ENCODE data around the gene DYNLT1. TPM values are rescaled to one million over a fixed set of nuclear protein-coding genes. Genes with fewer than 3 reads are reported as not detected.

Gene DYNLT1
- total RNA-seq, 1 experiment from 2014 or later: 50.5 TPM

- no peaks in the 10 kb centered on the region for H3F3A ChIP-seq (ENCODE audit: low read length, unreplicated experiment)
- H3K27ac ChIP-seq (ENCODE audit: low read length): no peak overlapping the region
- H3K9me3 ChIP-seq (ENCODE audit: low read length): no peaks in the 10 kb centered on the region
- H3K27me3 ChIP-seq (ENCODE audit: low read length): no peaks in the 10 kb centered on the region
- H3K79me2 ChIP-seq (ENCODE audit: low read length): peaks cover 48% of the 10 kb centered on the region
- no TSS peak for BruUV-seq (replicated peaks)
- no peak overlapping the region for H2AFZ ChIP-seq (ENCODE audit: low read length)
- ChIA-PET POLR2A (ENCODE audit: unreplicated experiment) (no interaction called here), CTCF (no interaction called here)
- ATAC-seq (no peak), DNase-seq (no peak)
- no peak overlapping the region for H3K4me2 ChIP-seq (ENCODE audit: low read length)
- no peak overlapping the region for H3K9ac ChIP-seq (ENCODE audit: low read length)
- peaks cover 4% of the 10 kb centered on the region; the same call in 1 of the 2 replicates for H4K20me1 ChIP-seq (ENCODE audit: low read length)
- H3K9me2 ChIP-seq (replicated peaks; ENCODE audit: low read length): no peaks in the 10 kb centered on the region
- intact Hi-C loops (cut with micrococcal nuclease): no loop called here
- peaks cover 20% of the 10 kb centered on the region for H3K36me3 ChIP-seq (ENCODE audit: low read depth, low read length)
- TF ChIP-seq CTCF (conservative IDR thresholded peaks at IDR 0.05; ENCODE audit: low read depth, low read length): no peak
- TF ChIP-seq EZH2phosphoT487 (IDR thresholded peaks at IDR 0.05; ENCODE audit: borderline replicate concordance, low read length): no peak
- TF ChIP-seq EZH2 (IDR thresholded peaks at IDR 0.05; ENCODE audit: low read length, unreplicated experiment): no peak
- H3K4me1 ChIP-seq (ENCODE audit: insufficient read depth, low read length): peaks cover 18% of the 10 kb centered on the region
- H3K4me3 ChIP-seq (ENCODE audit: low read length): no peak overlapping the region
These were observed 6.2 kb downstream of the DYNLT1 start for GRCh38 chr6:158638324-158638854.

GRCh38 chr6:158636778-158637177 is 7.8 kb downstream of the DYNLT1 start:
- Histone ChIP-seq H3K27me3 (ENCODE audit: low read length) (no peaks in the 10 kb centered on the region), H3K4me2 (ENCODE audit: low read length) (no peak overlapping the region), H3K27ac (ENCODE audit: low read length) (no peak overlapping the region), H2AFZ (ENCODE audit: low read length) (no peak overlapping the region), H3K4me1 (ENCODE audit: insufficient read depth, low read length) (peaks cover 10% of the 10 kb centered on the region), H3K9me3 (ENCODE audit: low read length) (no peaks in the 10 kb centered on the region), H3K36me3 (ENCODE audit: low read depth, low read length) (peaks cover 25% of the 10 kb centered on the region), H3K9ac (ENCODE audit: low read length) (no peak overlapping the region), H4K20me1 (ENCODE audit: low read length) (0 out of 2 replicates have a peak, but pooled peaks cover 4% of the 10 kb centered on the region), H3K9me2 (replicated peaks; ENCODE audit: low read length) (no peaks in the 10 kb centered on the region), H3F3A (ENCODE audit: low read length, unreplicated experiment) (no peaks in the 10 kb centered on the region), H3K79me2 (ENCODE audit: low read length) (peaks cover 35% of the 10 kb centered on the region), H3K4me3 (ENCODE audit: low read length) (no peak overlapping the region)
- BruUV-seq (replicated peaks): TSS peak; percentile 2
- ATAC-seq: no peak
- DNase-seq: no peak
- intact Hi-C loops (cut with micrococcal nuclease): no loop called here
- ChIA-PET CTCF (no interaction called here), POLR2A (ENCODE audit: unreplicated experiment) (no interaction called here)
- TF ChIP-seq EZH2phosphoT487 (IDR thresholded peaks at IDR 0.05; ENCODE audit: borderline replicate concordance, low read length) (no peak), EZH2 (IDR thresholded peaks at IDR 0.05; ENCODE audit: low read length, unreplicated experiment) (no peak), CTCF (conservative IDR thresholded peaks at IDR 0.05; ENCODE audit: low read depth, low read length) (no peak)

GRCh38 chr6:158635427-158636073 is 9.0 kb downstream of the DYNLT1 start:
- intact Hi-C loops (cut with micrococcal nuclease): no loop called here
- ChIA-PET POLR2A (ENCODE audit: unreplicated experiment) (no interaction called here), CTCF (no interaction called here)
- peaks cover 27% of the 10 kb centered on the region for H3K36me3 ChIP-seq (ENCODE audit: low read depth, low read length)
- H3K4me2 ChIP-seq (ENCODE audit: low read length): no peak overlapping the region
- no peak overlapping the region for H3K9ac ChIP-seq (ENCODE audit: low read length)
- H3F3A ChIP-seq (ENCODE audit: low read length, unreplicated experiment): no peaks in the 10 kb centered on the region
- BruUV-seq (replicated peaks): no TSS peak
- no peaks in the 10 kb centered on the region for H3K27me3 ChIP-seq (ENCODE audit: low read length)
- no peak overlapping the region for H3K4me3 ChIP-seq (ENCODE audit: low read length)
- no peak for DNase-seq
- TF ChIP-seq CTCF (conservative IDR thresholded peaks at IDR 0.05; ENCODE audit: low read depth, low read length) (no peak), EZH2phosphoT487 (IDR thresholded peaks at IDR 0.05; ENCODE audit: borderline replicate concordance, low read length) (no peak), EZH2 (IDR thresholded peaks at IDR 0.05; ENCODE audit: low read length, unreplicated experiment) (no peak)
- peaks cover 23% of the 10 kb centered on the region for H3K79me2 ChIP-seq (ENCODE audit: low read length)
- no peak overlapping the region for H2AFZ ChIP-seq (ENCODE audit: low read length)
- H4K20me1 ChIP-seq (ENCODE audit: low read length): 0 out of 2 replicates have a peak, but pooled peaks cover 2% of the 10 kb centered on the region
- no peak for ATAC-seq
- peaks cover 10% of the 10 kb centered on the region; the same call in 1 of the 2 replicates for H3K4me1 ChIP-seq (ENCODE audit: insufficient read depth, low read length)
- no peak overlapping the region for H3K27ac ChIP-seq (ENCODE audit: low read length)
- H3K9me2 ChIP-seq (replicated peaks; ENCODE audit: low read length): no peaks in the 10 kb centered on the region
- no peaks in the 10 kb centered on the region for H3K9me3 ChIP-seq (ENCODE audit: low read length)

All from PC-3 (cell line).